Effector memory CD4-positive, alpha-beta T cell (primary cell): ENCODE results near the gene ATG9B.

Experiments
- DNase-seq, 3 donors: peaks; one replicate each; pipeline ENCODE4 v3.0.0-alpha.2; 2020
- H3K27ac ChIP-seq: 2 replicates; pipeline ENCODE4 v1.7.0; 2013; ENCODE audit warnings: mild to moderate bottlenecking, low read length, moderate library complexity; ENCODE audit not compliant: insufficient read depth, poor library complexity, severe bottlenecking
- H3K27me3 ChIP-seq: replicated peaks from 2 replicates; pipeline ENCODE4 v1.7.0; 2013; ENCODE audit warnings: mild to moderate bottlenecking, low read length; ENCODE audit not compliant: insufficient read depth, control insufficient read depth, poor library complexity, severe bottlenecking
- H3K36me3 ChIP-seq: 2 replicates; pipeline ENCODE4 v1.7.0; 2013; ENCODE audit warnings: mild to moderate bottlenecking, low read length, moderate library complexity; ENCODE audit not compliant: control insufficient read depth, insufficient read depth
- H3K4me1 ChIP-seq: 2 replicates; pipeline ENCODE4 v1.7.0; 2013; ENCODE audit warnings: low read length, mild to moderate bottlenecking; ENCODE audit not compliant: control insufficient read depth, insufficient read depth, poor library complexity, severe bottlenecking
- H3K4me3 ChIP-seq: 2 replicates; pipeline ENCODE4 v1.7.0; 2013; ENCODE audit warnings: low read length, low read depth, mild to moderate bottlenecking; ENCODE audit not compliant: insufficient read depth, poor library complexity, severe bottlenecking
- H3K9me3 ChIP-seq: 2 replicates; pipeline ENCODE4 v1.7.0; 2013; ENCODE audit warnings: mild to moderate bottlenecking, low read length, moderate library complexity; ENCODE audit not compliant: control insufficient read depth

The ATG9B gene

GRCh38 chr7:151011097-151011409 is 13.2 kb downstream of the ATG9B start:
- no peaks in the 10 kb centered on the region for H3K36me3 ChIP-seq
- H3K4me3 ChIP-seq: no peak overlapping the region
- DNase-seq: no peak
- H3K4me1 ChIP-seq: peaks cover 91% of the 10 kb centered on the region
- H3K27ac ChIP-seq: peak overlapping the region; percentile 76
- no peaks in the 10 kb centered on the region for H3K27me3 ChIP-seq
- H3K9me3 ChIP-seq: no peaks in the 10 kb centered on the region

- Histone ChIP-seq H3K9me3 (no peaks in the 10 kb centered on the region), H3K27me3 (no peaks in the 10 kb centered on the region), H3K27ac (peak overlapping the region; percentile 76), H3K4me1 (peaks cover 86% of the 10 kb centered on the region), H3K36me3 (no peaks in the 10 kb centered on the region), H3K4me3 (no peak overlapping the region)
- DNase-seq: peak in 1 of 3 donors; percentile 32
Measured at GRCh38 chr7:151010307-151011096, 13.8 kb downstream of the ATG9B start.

- Histone ChIP-seq H3K9me3 (no peaks in the 10 kb centered on the region), H3K27ac (peak overlapping the region; percentile 76), H3K4me1 (peaks cover 80% of the 10 kb centered on the region), H3K27me3 (no peaks in the 10 kb centered on the region), H3K4me3 (no peak overlapping the region), H3K36me3 (no peaks in the 10 kb centered on the region)
- DNase-seq: no peak
Measured at GRCh38 chr7:151010037-151010306, 14.3 kb downstream of the ATG9B start.

- Histone ChIP-seq H3K27ac (peak overlapping the region; percentile 76), H3K36me3 (no peaks in the 10 kb centered on the region), H3K4me1 (peaks cover 75% of the 10 kb centered on the region), H3K4me3 (no peak overlapping the region), H3K9me3 (no peaks in the 10 kb centered on the region), H3K27me3 (no peaks in the 10 kb centered on the region)
- no peak for DNase-seq
Measured at GRCh38 chr7:151009327-151010036, 14.8 kb downstream of the ATG9B start.

GRCh38 chr7:151008511-151009323 is 15.6 kb downstream of the ATG9B start:
- Histone ChIP-seq H3K9me3 (no peaks in the 10 kb centered on the region), H3K4me1 (peaks cover 68% of the 10 kb centered on the region), H3K36me3 (no peaks in the 10 kb centered on the region), H3K27me3 (no peaks in the 10 kb centered on the region), H3K27ac (peak overlapping the region; percentile 76), H3K4me3 (peak overlapping the region; percentile 33)
- peak; percentile 71 to 78 (median 72) for DNase-seq

- Histone ChIP-seq H3K27ac (peak overlapping the region; percentile 76), H3K27me3 (no peaks in the 10 kb centered on the region), H3K4me3 (peak overlapping the region; percentile 33), H3K4me1 (peaks cover 62% of the 10 kb centered on the region), H3K36me3 (no peaks in the 10 kb centered on the region), H3K9me3 (no peaks in the 10 kb centered on the region)
- DNase-seq: peak in 1 of 3 donors; percentile 32
Measured at GRCh38 chr7:151008143-151008510, 16.2 kb downstream of the ATG9B start.

- Histone ChIP-seq H3K9me3 (no peaks in the 10 kb centered on the region), H3K4me3 (peak overlapping the region; percentile 33), H3K27me3 (no peaks in the 10 kb centered on the region), H3K4me1 (peaks cover 56% of the 10 kb centered on the region), H3K27ac (peak overlapping the region; percentile 76), H3K36me3 (no peaks in the 10 kb centered on the region)
- DNase-seq: no peak
Measured at GRCh38 chr7:151007469-151007898, 16.8 kb downstream of the ATG9B start.

- no peak for DNase-seq
- Histone ChIP-seq H3K36me3 (peaks cover 2% of the 10 kb centered on the region), H3K4me1 (peaks cover 49% of the 10 kb centered on the region), H3K4me3 (no peak overlapping the region), H3K27ac (no peak overlapping the region), H3K9me3 (no peaks in the 10 kb centered on the region), H3K27me3 (no peaks in the 10 kb centered on the region)
Measured at GRCh38 chr7:151006590-151007300, 17.5 kb downstream of the ATG9B start.

GRCh38 chr7:151005566-151005965 is 18.7 kb downstream of the ATG9B start:
- H3K36me3 ChIP-seq: peaks cover 7% of the 10 kb centered on the region
- DNase-seq: no peak
- peaks cover 41% of the 10 kb centered on the region for H3K4me1 ChIP-seq
- no peak overlapping the region for H3K27ac ChIP-seq
- H3K27me3 ChIP-seq: no peaks in the 10 kb centered on the region
- no peaks in the 10 kb centered on the region for H3K9me3 ChIP-seq
- H3K4me3 ChIP-seq: no peak overlapping the region
